ENCODE measurements around the gene PRKG1. TPM values are rescaled to one million over a fixed set of nuclear protein-coding genes. Genes with fewer than 3 reads are reported as not detected.

The PRKG1 gene
- total and polyA plus RNA-seq, 2 of the 4 experiments (the other 2 are of a cell fraction) = 3.5 to 18.3 TPM

GRCh38 chr10:52276986-52277385 lies 1202.7 kb downstream of the PRKG1 start:
- CTCF ChIA-PET = no interaction called here
- no peaks in the 10 kb centered on the region for H3K9me1 ChIP-seq (ENCODE audit: insufficient read depth, low read length)
- H3K4me2 ChIP-seq (ENCODE audit: low read depth, low read length) = no peak overlapping the region
- no peaks in the 10 kb centered on the region for H3K79me1 ChIP-seq (ENCODE audit: low read depth in 1 of 2, low read length in 2 of 2)
- H3K27me3 ChIP-seq (ENCODE audit: control insufficient read depth, insufficient read depth, low read length) = no peaks in the 10 kb centered on the region
- H2BK20ac ChIP-seq (ENCODE audit: low read depth, low read length) = no peak overlapping the region
- H4K20me1 ChIP-seq (ENCODE audit: insufficient read depth, low read length) = no peaks in the 10 kb centered on the region
- H3K14ac ChIP-seq (replicated peaks; ENCODE audit: low read depth, low read length) = no peak overlapping the region
- in situ Hi-C loops (cut with MboI; ENCODE audit: low sequenced_read_pairs) (no loop called here), intact Hi-C loops (cut with micrococcal nuclease) (no loop called here), dilution Hi-C loops (cut with HindIII; ENCODE audit: low sequenced_read_pairs, unreplicated experiment) (no loop called here)
- DNase-seq (no peak), ATAC-seq (ENCODE audit: low read depth) (no peak)
- H2BK15ac ChIP-seq (ENCODE audit: low read depth, low read length) = no peak overlapping the region
- H3K18ac ChIP-seq (ENCODE audit: low read depth, low read length) = no peak overlapping the region
- H4K5ac ChIP-seq (ENCODE audit: low read depth, low read length) = no peak overlapping the region
- H4K8ac ChIP-seq (ENCODE audit: low read depth in 2 of 2, low read length in 2 of 2) = no peak overlapping the region
- H3K36me3 ChIP-seq (ENCODE audit: control insufficient read depth, insufficient read depth, low read length) = no peaks in the 10 kb centered on the region
- H2BK5ac ChIP-seq (ENCODE audit: low read depth, low read length, poor library complexity, severe bottlenecking) = no peak overlapping the region
- H2AK5ac ChIP-seq (ENCODE audit: low read depth, low read length) = no peak overlapping the region
- no peaks in the 10 kb centered on the region for H3K9me3 ChIP-seq (ENCODE audit: control insufficient read depth, insufficient read depth, low read length)
- WGBS, 2 experiments (ENCODE audit: extremely low coverage in 2 of 2, insufficient read length in 1 of 2) = 0% methylated on average over 1 of the region's 1 CpG; no CpG with 5 or more reads in 1 of the 2 experiments
- no peak overlapping the region for H3K4me3 ChIP-seq (ENCODE audit: insufficient read depth, low read depth, low read length)
- H3K27ac ChIP-seq (ENCODE audit: insufficient read depth, low read length) = no peak overlapping the region
- H2AK9ac ChIP-seq (replicated peaks; ENCODE audit: low read depth, low read length, poor library complexity) = no peak overlapping the region
- BruUV-seq (replicated peaks) = no TSS peak
- POLR2A ChIA-PET (ENCODE audit: unreplicated experiment) = no interaction called here
- TF ChIP-seq FOS (IDR thresholded peaks at IDR 0.05; ENCODE audit: low read depth, low read length) = no peak
- TF ChIP-seq CEBPB (IDR thresholded peaks at IDR 0.05; ENCODE audit: low read depth, low read length) = no peak
- no peak for TF ChIP-seq RCOR1 (IDR thresholded peaks at IDR 0.05; ENCODE audit: insufficient replicate concordance, low read length)
- no peak for TF ChIP-seq CHD1 (IDR thresholded peaks at IDR 0.05; ENCODE audit: low read depth, low read length)
- TF ChIP-seq RAD21 (IDR thresholded peaks at IDR 0.05; ENCODE audit: low read length) = no peak
- TF ChIP-seq MAZ (IDR thresholded peaks at IDR 0.05; ENCODE audit: borderline replicate concordance, low read depth, low read length) = no peak
- no peak for TF ChIP-seq POLR2A (IDR thresholded peaks at IDR 0.05; ENCODE audit: low read depth, low read length)
- TF ChIP-seq BHLHE40 (IDR thresholded peaks at IDR 0.05; ENCODE audit: low read depth, low read length) = no peak
- no peak for TF ChIP-seq NFE2L2 (IDR thresholded peaks at IDR 0.05; ENCODE audit: low read depth, low read length)
- TF ChIP-seq, protein P1, sequence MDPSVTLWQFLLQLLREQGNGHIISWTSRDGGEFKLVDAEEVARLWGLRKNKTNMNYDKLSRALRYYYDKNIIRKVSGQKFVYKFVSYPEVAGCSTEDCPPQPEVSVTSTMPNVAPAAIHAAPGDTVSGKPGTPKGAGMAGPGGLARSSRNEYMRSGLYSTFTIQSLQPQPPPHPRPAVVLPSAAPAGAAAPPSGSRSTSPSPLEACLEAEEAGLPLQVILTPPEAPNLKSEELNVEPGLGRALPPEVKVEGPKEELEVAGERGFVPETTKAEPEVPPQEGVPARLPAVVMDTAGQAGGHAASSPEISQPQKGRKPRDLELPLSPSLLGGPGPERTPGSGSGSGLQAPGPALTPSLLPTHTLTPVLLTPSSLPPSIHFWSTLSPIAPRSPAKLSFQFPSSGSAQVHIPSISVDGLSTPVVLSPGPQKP (IDR thresholded peaks at IDR 0.05; ENCODE audit: borderline replicate concordance, low read depth, low read length) = no peak
- no peak for TF ChIP-seq SMC3 (IDR thresholded peaks at IDR 0.05; ENCODE audit: low read depth, low read length)
- H3K4me1 ChIP-seq (ENCODE audit: control insufficient read depth, insufficient read depth, low read length) = 0 out of 2 replicates have a peak, but pooled peaks cover 2% of the 10 kb centered on the region
- no peak overlapping the region for H3K56ac ChIP-seq (ENCODE audit: extremely low read depth, insufficient read depth, low read length)
- H2AFZ ChIP-seq (replicated peaks; ENCODE audit: low read length, poor library complexity) = no peak overlapping the region
- H4K91ac ChIP-seq (ENCODE audit: insufficient read depth, low read depth, low read length) = no peak overlapping the region
- no peak overlapping the region for H3K4ac ChIP-seq (ENCODE audit: low read depth, low read length)
- no peak overlapping the region for H2BK120ac ChIP-seq (ENCODE audit: low read depth, low read length)
- H3K23ac ChIP-seq (ENCODE audit: low read depth, low read length) = no peak overlapping the region
- no peak overlapping the region for H3K9ac ChIP-seq (ENCODE audit: low read depth, low read length)
